KBM-7 (cell line): ENCODE measurements around the gene MAP1S.

ENCODE experiments used
- DNase-seq: peaks from one replicate; pipeline ENCODE4 v3.0.0-alpha.2; 2015
- in situ Hi-C: fragments of 300-500 bp; cut with MboI; formaldehyde crosslinking; loops from 2 replicates; pipeline ENCODE4 v1.14.3; 2020; ENCODE audit warnings: low sequenced_read_pairs, low pct_unique_long_range_greater_than_20kb, mixed read lengths

MAP1S gene

GRCh38 chr19:17727843-17728242 is 8.6 kb downstream of the MAP1S start:
- in situ Hi-C loops: no loop called here
- DNase-seq: no peak

- no peak for DNase-seq
- in situ Hi-C loops: no loop called here
These were observed 13.8 kb downstream of the MAP1S start for GRCh38 chr19:17733127-17733526.

GRCh38 chr19:17734146-17734545 is 14.9 kb downstream of the MAP1S start:
- no peak for DNase-seq
- in situ Hi-C loops: no loop called here

GRCh38 chr19:17735410-17735809 is 16.1 kb downstream of the MAP1S start:
- in situ Hi-C loops: no loop called here
- DNase-seq: no peak

- in situ Hi-C loops: no loop called here
These were observed 18.4 kb downstream of the MAP1S start for GRCh38 chr19:17737690-17738153.

GRCh38 chr19:17739121-17739875 is 20.0 kb downstream of the MAP1S start:
- in situ Hi-C loops: no loop called here
- DNase-seq: peak; percentile 81

More at GRCh38 chr19:17737690-17738153, 18.4 kb downstream of the MAP1S start:
- DNase-seq: no peak

GRCh38 chr19:17741456-17741855 is 22.2 kb downstream of the MAP1S start:
- no peak for DNase-seq
- in situ Hi-C loops: no loop called here

GRCh38 chr19:17743874-17744580 is 24.7 kb downstream of the MAP1S start:
- no peak for DNase-seq
- in situ Hi-C loops: no loop called here

- in situ Hi-C loops: no loop called here
- DNase-seq: peak; percentile 94
These were observed 28.2 kb downstream of the MAP1S start for GRCh38 chr19:17747205-17748098.

- no peak for DNase-seq
- in situ Hi-C loops: no loop called here
These were observed 29.8 kb downstream of the MAP1S start for GRCh38 chr19:17748884-17749638.

GRCh38 chr19:17749912-17750317 is 30.6 kb downstream of the MAP1S start:
- in situ Hi-C loops: no loop called here
- DNase-seq: no peak

GRCh38 chr19:17751103-17751911 is 32.0 kb downstream of the MAP1S start, which contains the start of gene FCHO1:
FCHO1 (plus strand) TSS chr19:17751477; CDS start chr19:17755165, 3,688 bp downstream.
- peak; percentile 65 for DNase-seq

GRCh38 chr19:17751912-17752273 is 32.6 kb downstream of the MAP1S start:
- in situ Hi-C loops: no loop called here
- no peak for DNase-seq

More at GRCh38 chr19:17751103-17751911, 32.0 kb downstream of the MAP1S start, which contains the start of gene FCHO1:
- in situ Hi-C loops: no loop called here

- in situ Hi-C loops: no loop called here
- DNase-seq: no peak
These were observed 33.8 kb downstream of the MAP1S start for GRCh38 chr19:17752865-17753639.

- DNase-seq: no peak
- in situ Hi-C loops: no loop called here
These were observed 34.7 kb downstream of the MAP1S start for GRCh38 chr19:17753976-17754375.

GRCh38 chr19:17754634-17755442 is 35.6 kb downstream of the MAP1S start:
- DNase-seq: no peak
- in situ Hi-C loops: no loop called here
